Psoas muscle (tissue), 8 donors: ENCODE measurements around the gene SHPK. TPM values are rescaled to one million over a fixed set of nuclear protein-coding genes. Genes with fewer than 3 reads are reported as not detected.

ENCODE experiments used
- ATAC-seq, 4 donors: fragments of 200-7000 bp; cut with Tn5 transposase; one replicate each; pipeline ENCODE4 v1.9.1; 2020; ENCODE audit warnings: moderate library complexity in 3 of 4, mild to moderate bottlenecking in 2 of 4
- DNase-seq, 2 donors: peaks; one replicate each; pipeline ENCODE4 v3.0.0-alpha.2; 2020
- H3K27ac ChIP-seq: fragments of 200-600 bp; one replicate; pipeline ENCODE4 v1.8.0; 2022
- H3K27me3 ChIP-seq, 3 donors: fragments of 200-600 bp in 1 of 3; one replicate each; pipeline versions ENCODE4 v1.6.1 to v1.8.0; 2013 to 2022; ENCODE audit warnings: low read length in 2 of 3, mild to moderate bottlenecking in 2 of 3, moderate library complexity in 1 of 3; ENCODE audit not compliant: insufficient read depth in 3 of 3
- H3K36me3 ChIP-seq, 2 donors: fragments of 200-600 bp in 1 of 2; one replicate each; pipeline versions ENCODE4 v1.6.1 to v1.8.0; 2013 to 2022; ENCODE audit warnings: low read depth in 1 of 2, mild to moderate bottlenecking in 1 of 2, moderate library complexity in 1 of 2; ENCODE audit not compliant: insufficient read depth in 1 of 2
- H3K4me1 ChIP-seq: fragments of 200-600 bp; one replicate; pipeline ENCODE4 v1.8.0; 2022
- H3K4me3 ChIP-seq: fragments of 200-600 bp; one replicate; pipeline ENCODE4 v1.8.0; 2022; ENCODE audit warnings: mild to moderate bottlenecking
- H3K9me3 ChIP-seq: fragments of 200-600 bp; one replicate; pipeline ENCODE4 v1.8.0; 2022
- CTCF ChIP-seq: fragments of 200-600 bp; IDR thresholded peaks from one replicate; pipeline ENCODE4 v1.8.0; 2022; ENCODE audit warnings: antibody characterized with exemption
- WGBS, 3 donors: extraction: QIAGEN DNeasy Blood & Tissue Kit; methylation state at CpG; one replicate each; pipeline versions ENCODE4 v1.1.6 to v1.1.7; 2013; 5-methylcytosine and 5-hydroxymethylcytosine counted together
- intact Hi-C, 2 donors: fragments of 100-400 bp; cut with DNase I; formaldehyde crosslinking; loops; one replicate each; pipeline versions ENCODE4 v1.11.0 to v1.14.2; 2022
- polyA plus RNA-seq, 3 donors: library from polyadenylated mRNA; stranded (reverse); fragments of 200-250 nt; gene quantifications; one replicate each; pipeline ENCODE4 v1.2.3, GENCODE V29; 2013
- total RNA-seq, 4 donors: library from RNA; stranded (reverse); fragmentation: NEBNext Ultra II Directional in 2 of 4; extraction: Animal tissue kit (Norgen Biotek cat#: 25700) in 2 of 4; gene quantifications; one replicate each; pipeline versions ENCODE4 v1.2.1 to v1.2.4, GENCODE V29; 2021 to 2023
- donor health status: healthy with polysubstance abuse.
- donor health status: DM: no; HTN: no; CAD: no; lungs with moderate emphysema.
- donor health status: Bipolar disorder and iron deficiency.
- donor health status: healthy.
- donor health status: DM: yes; HTN: yes; CAD: no.
- donor health status: DM: no; HTN: no; CAD: no.
- donor health status: DM: no; HTN: no; CAD: no.
- donor health status: DM: yes; HTN: yes; CAD: no.

SHPK gene
- total and polyA plus RNA-seq, 7 donors: 1.7 to 3.8 (median 2.2) TPM

DNA sequence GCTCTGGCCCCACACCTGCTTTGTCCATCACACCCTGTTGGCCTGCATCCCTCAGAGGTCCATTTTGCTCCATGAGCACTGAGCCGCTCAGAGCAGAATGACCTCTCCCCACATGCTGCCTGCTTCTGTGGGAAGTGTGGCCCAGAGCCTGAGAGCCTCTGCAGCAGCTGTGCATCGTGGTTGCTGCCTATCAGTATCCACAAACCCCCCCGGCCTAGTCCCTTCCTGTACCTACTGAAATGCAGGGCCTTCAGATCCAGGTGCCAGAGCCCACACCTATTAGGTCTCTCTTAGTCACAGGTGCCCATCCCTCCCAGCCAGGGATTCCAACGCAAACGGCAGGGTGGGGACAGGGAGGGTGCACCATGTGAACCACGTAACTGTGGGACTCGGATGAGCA, 61.8 kb downstream of the SHPK start:
- Histone ChIP-seq H3K27me3 (no peaks in the 10 kb centered on the region), H3K4me1 (no peaks in the 10 kb centered on the region), H3K27ac (no peak overlapping the region), H3K9me3 (no peaks in the 10 kb centered on the region), H3K36me3 (peaks cover 5 to 62% of the 10 kb centered on the region in 2 donors), H3K4me3 (no peak overlapping the region)
- 78 to 88% (median 83%) methylated on average over 7 of the region's 7 CpGs for WGBS, 3 donors
- DNase-seq: no peak
- no peak for ATAC-seq
- TF ChIP-seq CTCF: no peak
- intact Hi-C loops: no loop called here

DNA sequence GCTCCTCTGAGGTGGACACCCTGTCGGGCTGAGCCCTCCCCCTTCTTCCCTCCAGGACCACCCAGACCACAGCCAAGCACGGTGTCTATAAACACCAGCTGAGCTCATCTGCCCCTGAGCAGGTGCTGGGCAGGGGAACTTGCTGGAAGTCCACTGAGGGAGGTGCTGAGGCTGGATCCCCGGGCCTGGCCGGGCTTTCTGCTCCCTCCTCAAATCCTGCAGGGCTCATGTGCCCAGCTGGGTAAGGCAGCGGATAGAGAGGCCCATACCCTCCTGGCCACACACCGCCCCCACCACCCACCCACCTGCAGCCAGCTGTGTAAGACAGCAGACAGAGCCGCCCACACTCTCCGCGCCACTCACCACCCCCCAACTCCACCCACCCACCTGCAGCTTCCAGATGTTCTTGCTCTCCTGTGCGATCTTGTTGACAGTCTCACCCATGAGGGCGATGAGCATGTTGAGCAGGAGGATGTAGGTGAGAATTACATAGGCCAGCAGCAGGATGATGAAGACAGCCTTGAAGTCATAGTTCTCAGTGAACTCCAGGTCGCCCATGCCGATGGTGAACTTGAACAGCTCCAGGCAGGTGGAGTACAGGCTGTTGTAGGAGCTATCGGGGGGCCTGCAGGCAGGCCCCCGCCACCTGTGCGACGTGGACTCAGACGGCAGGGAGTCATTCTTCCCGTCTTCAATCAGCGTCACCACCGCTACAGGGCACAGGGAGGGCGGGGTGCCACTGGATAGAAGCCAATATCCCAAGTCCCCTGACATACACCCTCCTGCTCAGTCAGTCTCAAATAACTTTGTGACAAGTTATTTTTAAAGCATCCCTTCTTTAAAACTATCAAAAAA, 62.6 kb downstream of the SHPK start:
- no peak for TF ChIP-seq CTCF
- DNase-seq: no peak
- no peak for ATAC-seq
- no peak overlapping the region for H3K27ac ChIP-seq
- H3K4me3 ChIP-seq: no peak overlapping the region
- H3K36me3 ChIP-seq: peaks cover 5 to 68% of the 10 kb centered on the region in 2 donors
- WGBS, 3 donors: 77 to 82% (median 79%) methylated on average over 21 to 22 of the region's 22 CpGs
- no peaks in the 10 kb centered on the region for H3K4me1 ChIP-seq
- intact Hi-C loops: no loop called here
- H3K27me3 ChIP-seq: no peaks in the 10 kb centered on the region
- H3K9me3 ChIP-seq: no peaks in the 10 kb centered on the region

- DNase-seq (no peak), ATAC-seq (no peak)
- H3K36me3 ChIP-seq: peaks cover 5 to 69% of the 10 kb centered on the region in 2 donors
Measured at GRCh38 chr17:3572231-3572630, 63.8 kb downstream of the SHPK start.

GRCh38 chr17:3571043-3571900, 64.8 kb downstream of the SHPK start:
- DNase-seq: no peak
- peaks cover 5 to 69% of the 10 kb centered on the region in 2 donors for H3K36me3 ChIP-seq
- WGBS, 3 donors: 89 to 94% (median 89%) methylated on average over 36 of the region's 36 CpGs

More at GRCh38 chr17:3572231-3572630, 63.8 kb downstream of the SHPK start:
- Histone ChIP-seq H3K27me3 (no peaks in the 10 kb centered on the region), H3K4me1 (no peaks in the 10 kb centered on the region), H3K9me3 (no peaks in the 10 kb centered on the region), H3K27ac (no peak overlapping the region), H3K4me3 (no peak overlapping the region)
- no peak for TF ChIP-seq CTCF
- WGBS, 3 donors: 95 to 97% (median 96%) methylated on average over 7 of the region's 7 CpGs
- intact Hi-C loops: no loop called here

More at GRCh38 chr17:3571043-3571900, 64.8 kb downstream of the SHPK start:
- ATAC-seq: no peak
- intact Hi-C loops: no loop called here
- no peak for TF ChIP-seq CTCF
- no peaks in the 10 kb centered on the region for H3K27me3 ChIP-seq
- H3K9me3 ChIP-seq: no peaks in the 10 kb centered on the region
- no peaks in the 10 kb centered on the region for H3K4me1 ChIP-seq
- H3K27ac ChIP-seq: no peak overlapping the region
- H3K4me3 ChIP-seq: no peak overlapping the region
